ENCODE data around the gene OR10G4.

GRCh38 chr11:123995119-123995518 is 17.7 kb upstream of the OR10G4 start, which contains the start of gene OR10G6:
- TF ChIP-seq, protein P1, sequence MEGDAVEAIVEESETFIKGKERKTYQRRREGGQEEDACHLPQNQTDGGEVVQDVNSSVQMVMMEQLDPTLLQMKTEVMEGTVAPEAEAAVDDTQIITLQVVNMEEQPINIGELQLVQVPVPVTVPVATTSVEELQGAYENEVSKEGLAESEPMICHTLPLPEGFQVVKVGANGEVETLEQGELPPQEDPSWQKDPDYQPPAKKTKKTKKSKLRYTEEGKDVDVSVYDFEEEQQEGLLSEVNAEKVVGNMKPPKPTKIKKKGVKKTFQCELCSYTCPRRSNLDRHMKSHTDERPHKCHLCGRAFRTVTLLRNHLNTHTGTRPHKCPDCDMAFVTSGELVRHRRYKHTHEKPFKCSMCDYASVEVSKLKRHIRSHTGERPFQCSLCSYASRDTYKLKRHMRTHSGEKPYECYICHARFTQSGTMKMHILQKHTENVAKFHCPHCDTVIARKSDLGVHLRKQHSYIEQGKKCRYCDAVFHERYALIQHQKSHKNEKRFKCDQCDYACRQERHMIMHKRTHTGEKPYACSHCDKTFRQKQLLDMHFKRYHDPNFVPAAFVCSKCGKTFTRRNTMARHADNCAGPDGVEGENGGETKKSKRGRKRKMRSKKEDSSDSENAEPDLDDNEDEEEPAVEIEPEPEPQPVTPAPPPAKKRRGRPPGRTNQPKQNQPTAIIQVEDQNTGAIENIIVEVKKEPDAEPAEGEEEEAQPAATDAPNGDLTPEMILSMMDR (conservative IDR thresholded peaks at IDR 0.05): no peak
- no peak for TF ChIP-seq ZFX (IDR thresholded peaks at IDR 0.05)

Data from C4-2B (cell line).